D721Med (cell line): ENCODE data around the gene TUBB6.

Experiments used
- DNase-seq: peaks from one replicate; pipeline ENCODE4 v3.0.0; 2011; ENCODE audit warnings: low spot score; ENCODE audit not compliant: insufficient read length
- FAIRE-seq: peaks from 2 replicates; lab custom pipeline; 2011; peaks lifted over from hg19 to GRCh38; lab: Jason Lieb, UNC
- TF ChIP-seq, protein P1 (sequence below): IDR thresholded peaks from 2 replicates; pipeline ENCODE4 v1.5.1; 2012; ENCODE audit warnings: mild to moderate bottlenecking, control low read depth; ENCODE audit not compliant: insufficient read depth; ENCODE audit errors: missing control alignments

Gene TUBB6

DNA sequence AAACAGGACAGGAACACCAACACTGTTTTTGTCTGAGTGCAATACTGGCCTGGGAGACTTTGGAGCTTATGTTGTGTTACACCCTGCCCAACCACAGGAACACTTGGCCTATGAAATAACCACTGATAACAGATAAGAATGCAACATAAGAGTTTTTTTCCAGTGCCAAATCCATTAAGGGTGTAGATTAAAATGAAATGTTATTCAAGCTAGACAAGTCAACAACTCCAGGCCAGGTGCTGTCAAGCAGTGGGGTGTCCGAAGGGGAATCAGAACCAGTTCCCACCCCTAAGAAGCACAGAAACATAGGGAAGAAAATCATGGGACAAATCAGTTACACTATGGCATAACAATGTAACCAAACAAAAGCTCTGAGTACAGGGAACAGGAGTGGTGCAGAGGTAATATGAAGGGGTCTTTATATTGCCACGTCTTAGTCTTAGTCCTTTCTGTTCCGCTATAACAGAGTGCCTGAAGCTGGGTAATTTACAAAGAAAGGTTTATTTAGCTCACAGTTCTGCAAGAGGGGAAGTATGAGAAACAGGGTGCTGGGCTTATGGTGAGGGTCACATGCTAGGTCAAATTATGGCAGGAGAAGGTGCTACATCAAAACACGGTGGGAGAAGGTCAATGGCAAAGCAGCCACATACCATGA, 65.2 kb downstream of the TUBB6 start:
- DNase-seq (no peak), FAIRE-seq (no peak)
- TF ChIP-seq, protein P1, sequence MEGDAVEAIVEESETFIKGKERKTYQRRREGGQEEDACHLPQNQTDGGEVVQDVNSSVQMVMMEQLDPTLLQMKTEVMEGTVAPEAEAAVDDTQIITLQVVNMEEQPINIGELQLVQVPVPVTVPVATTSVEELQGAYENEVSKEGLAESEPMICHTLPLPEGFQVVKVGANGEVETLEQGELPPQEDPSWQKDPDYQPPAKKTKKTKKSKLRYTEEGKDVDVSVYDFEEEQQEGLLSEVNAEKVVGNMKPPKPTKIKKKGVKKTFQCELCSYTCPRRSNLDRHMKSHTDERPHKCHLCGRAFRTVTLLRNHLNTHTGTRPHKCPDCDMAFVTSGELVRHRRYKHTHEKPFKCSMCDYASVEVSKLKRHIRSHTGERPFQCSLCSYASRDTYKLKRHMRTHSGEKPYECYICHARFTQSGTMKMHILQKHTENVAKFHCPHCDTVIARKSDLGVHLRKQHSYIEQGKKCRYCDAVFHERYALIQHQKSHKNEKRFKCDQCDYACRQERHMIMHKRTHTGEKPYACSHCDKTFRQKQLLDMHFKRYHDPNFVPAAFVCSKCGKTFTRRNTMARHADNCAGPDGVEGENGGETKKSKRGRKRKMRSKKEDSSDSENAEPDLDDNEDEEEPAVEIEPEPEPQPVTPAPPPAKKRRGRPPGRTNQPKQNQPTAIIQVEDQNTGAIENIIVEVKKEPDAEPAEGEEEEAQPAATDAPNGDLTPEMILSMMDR: no peak

- DNase-seq: no peak
- no peak for FAIRE-seq
- TF ChIP-seq, protein P1: no peak
Observed at GRCh38 chr18:12373771-12374116, 65.7 kb downstream of the TUBB6 start.

DNA sequence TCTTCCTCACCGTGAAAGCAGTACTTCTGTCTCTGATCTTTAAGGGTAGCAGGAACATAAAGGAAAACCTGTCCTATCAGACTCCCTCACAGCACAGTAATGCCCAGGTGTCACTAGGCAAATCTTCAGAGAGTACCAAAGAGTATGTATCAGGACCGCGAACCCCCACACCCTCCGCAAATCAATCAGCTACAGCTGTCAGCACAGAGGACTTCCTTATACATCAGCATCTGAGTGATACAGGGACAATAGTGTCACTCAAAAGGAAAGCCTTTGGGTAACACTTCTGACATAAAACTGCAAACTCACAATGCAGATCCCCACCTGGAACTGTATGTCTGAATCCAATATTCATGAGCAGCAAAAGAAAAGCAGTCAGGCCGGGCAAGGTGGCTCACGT, 66.4 kb downstream of the TUBB6 start:
- TF ChIP-seq, protein P1: no peak
- DNase-seq (no peak), FAIRE-seq (no peak)
